Keratinocyte (primary cell): Measurements from ENCODE around the gene ADCY5.

Source experiments
- CTCF ChIP-seq, 3 experiments: IDR thresholded peaks in 1 of 3; conservative IDR thresholded peaks in 1 of 3; optimal IDR thresholded peaks in 1 of 3; 2 replicates in 2 of 3; 3 replicates in 1 of 3; pipeline versions ENCODE3 to v1.5.1; 2011; ENCODE audit warnings: low read length in 3 of 3, mild to moderate bottlenecking in 3 of 3, moderate library complexity in 2 of 3, control low read depth in 1 of 3, inconsistent platforms in 1 of 3; ENCODE audit not compliant: insufficient read depth in 2 of 3; ENCODE audit errors: extremely low read depth in 1 of 3
- EZH2 ChIP-seq: IDR thresholded peaks from one replicate; pipeline ENCODE4 v1.6.1; 2012; ENCODE audit warnings: inconsistent platforms, mild to moderate bottlenecking, low read length, moderate library complexity

- no peak for TF ChIP-seq CTCF (optimal IDR thresholded peaks at IDR 0.05 in 1 of 3, IDR thresholded peaks at IDR 0.05 in 1 of 3, conservative IDR thresholded peaks at IDR 0.05 in 1 of 3; ENCODE audit: extremely low read depth in 1 of 3, insufficient read depth in 2 of 3, low read length in 3 of 3)
- no peak for TF ChIP-seq EZH2
Measured at GRCh38 chr3:123479891-123480290, 31.0 kb upstream of the ADCY5 start.
